GM19395 (cell line): ENCODE data around the gene ZNF280A.

Experiments used
- ATAC-seq: cut with Tn5 transposase; IDR thresholded peaks from one replicate; pipeline ENCODE4 v1.9.1; 2021; ENCODE audit warnings: mild to moderate bottlenecking, moderate library complexity; ENCODE audit not compliant: unreplicated experiment

Gene ZNF280A

GRCh38 chr22:22520020-22520656, at the start of gene ZNF280A:
ZNF280A (minus strand) TSS chr22:22520270; CDS start chr22:22515630, 4,640 bp downstream.
- no peak for ATAC-seq

GRCh38 chr22:22569218-22569617, 49.1 kb upstream of the ZNF280A start:
- ATAC-seq, result no peak

- no peak for ATAC-seq
These were observed 45.9 kb upstream of the ZNF280A start for GRCh38 chr22:22565981-22566380.

- no peak for ATAC-seq
These were observed 39.0 kb upstream of the ZNF280A start, which contains the start of gene PRAME for GRCh38 chr22:22558972-22559603. PRAME (minus strand) TSS chr22:22559265; CDS start chr22:22556832, 2,433 bp downstream.

GRCh38 chr22:22558071-22558971, 38.3 kb upstream of the ZNF280A start:
- ATAC-seq, result no peak

GRCh38 chr22:22556995-22557925, 37.2 kb upstream of the ZNF280A start:
- ATAC-seq, result no peak

- no peak for ATAC-seq
These were observed 36.5 kb upstream of the ZNF280A start for GRCh38 chr22:22556578-22556977.

- ATAC-seq, result no peak
These were observed 35.5 kb upstream of the ZNF280A start for GRCh38 chr22:22555596-22555995.

- no peak for ATAC-seq
These were observed 34.7 kb upstream of the ZNF280A start for GRCh38 chr22:22554587-22555284.

GRCh38 chr22:22553735-22554586, 33.9 kb upstream of the ZNF280A start:
- ATAC-seq, result no peak

GRCh38 chr22:22553141-22553540, 33.1 kb upstream of the ZNF280A start:
- ATAC-seq, result no peak

- ATAC-seq, result no peak
These were observed 32.6 kb upstream of the ZNF280A start for GRCh38 chr22:22552630-22553029.

GRCh38 chr22:22550789-22551434, 30.8 kb upstream of the ZNF280A start:
- ATAC-seq, result no peak

- no peak for ATAC-seq
These were observed 28.8 kb upstream of the ZNF280A start for GRCh38 chr22:22548910-22549309.

- ATAC-seq, result no peak
These were observed 28.2 kb upstream of the ZNF280A start for GRCh38 chr22:22548317-22548716.

- ATAC-seq, result no peak
These were observed 27.7 kb upstream of the ZNF280A start for GRCh38 chr22:22547692-22548300.

GRCh38 chr22:22547226-22547625, 27.2 kb upstream of the ZNF280A start:
- ATAC-seq, result no peak

GRCh38 chr22:22546490-22546889, 26.4 kb upstream of the ZNF280A start:
- ATAC-seq, result no peak
